Astrocyte (in vitro differentiated cells and primary cell): Measurements from ENCODE around the gene SGTA.

ENCODE experiments used
- CTCF ChIP-seq: IDR thresholded peaks from 2 replicates; pipeline ENCODE4 v1.5.1; 2011; ENCODE audit warnings: low read depth, mild to moderate bottlenecking, inconsistent platforms, low read length, moderate library complexity; ENCODE audit not compliant: insufficient read depth
- EZH2 ChIP-seq: IDR thresholded peaks from 2 replicates; pipeline ENCODE4 v1.6.1; 2012; ENCODE audit warnings: mild to moderate bottlenecking, low read length, inconsistent platforms; ENCODE audit not compliant: insufficient read depth

GRCh38 chr19:2812414-2813234 is 29.6 kb upstream of the SGTA start:
- TF ChIP-seq CTCF (no peak), EZH2 (no peak)
